H9 (cell line): ENCODE measurements around the gene RAB17. TPM values are rescaled to one million over a fixed set of nuclear protein-coding genes. Genes with fewer than 3 reads are reported as not detected.

Experiments used
- DNase-seq: peaks from one replicate; pipeline ENCODE4 v3.0.0-alpha.2; 2017
- H2AFZ ChIP-seq: one replicate; pipeline ENCODE4 v1.6.1; 2013; ENCODE audit warnings: mild to moderate bottlenecking, low read length, control low read depth, moderate library complexity
- H2AK5ac ChIP-seq: 2 replicates; pipeline ENCODE4 v1.6.1; 2013; ENCODE audit warnings: low read length, control low read depth, mixed read lengths; ENCODE audit not compliant: insufficient read length
- H2BK120ac ChIP-seq: one replicate; pipeline ENCODE4 v1.6.1; 2013; ENCODE audit warnings: low read depth, mild to moderate bottlenecking, low read length, control low read depth, inconsistent platforms; ENCODE audit not compliant: poor library complexity, severe bottlenecking
- H2BK12ac ChIP-seq: 2 replicates; pipeline ENCODE4 v1.6.1; 2013; ENCODE audit warnings: low read length, control low read depth, mixed read lengths, low read depth; ENCODE audit not compliant: insufficient read length
- H2BK15ac ChIP-seq: 2 replicates; pipeline ENCODE4 v1.6.1; 2013; ENCODE audit warnings: low read depth, low read length, control low read depth
- H2BK20ac ChIP-seq: one replicate; pipeline ENCODE4 v1.6.1; 2013; ENCODE audit warnings: low read depth, mild to moderate bottlenecking, low read length, control low read depth, inconsistent platforms; ENCODE audit not compliant: poor library complexity, severe bottlenecking
- H2BK5ac ChIP-seq: 2 replicates; pipeline ENCODE4 v1.6.1; 2013; ENCODE audit warnings: low read length, control low read depth, mixed read lengths; ENCODE audit not compliant: insufficient read length
- H3K14ac ChIP-seq: 2 replicates; pipeline ENCODE4 v1.6.1; 2013; ENCODE audit warnings: low read length, control low read depth; ENCODE audit not compliant: insufficient read depth
- H3K18ac ChIP-seq: 2 replicates; pipeline ENCODE4 v1.6.1; 2013; ENCODE audit warnings: low read depth, mild to moderate bottlenecking, mixed read lengths, low read length, control low read depth; ENCODE audit not compliant: insufficient read length
- H3K23ac ChIP-seq: 2 replicates; pipeline ENCODE4 v1.6.1; 2013; ENCODE audit warnings: low read length, control low read depth, mixed read lengths, low read depth; ENCODE audit not compliant: insufficient read length
- H3K23me2 ChIP-seq: 2 replicates; pipeline ENCODE4 v1.6.1; 2013; ENCODE audit warnings: low read depth, mild to moderate bottlenecking, mixed read lengths, low read length, control low read depth; ENCODE audit not compliant: insufficient read length, poor library complexity, severe bottlenecking
- H3K27ac ChIP-seq: 2 replicates; pipeline ENCODE4 v1.5.1; 2013; ENCODE audit warnings: low read length, control low read depth, mixed read lengths, low read depth; ENCODE audit not compliant: insufficient read length
- H3K27me3 ChIP-seq: 2 replicates; pipeline ENCODE4 v1.6.1; 2013; ENCODE audit warnings: low read length, control low read depth, inconsistent platforms; ENCODE audit not compliant: insufficient read depth
- H3K4ac ChIP-seq: 2 replicates; pipeline ENCODE4 v1.6.1; 2013; ENCODE audit warnings: low read depth, mild to moderate bottlenecking, control low read depth, inconsistent platforms, low read length, moderate library complexity
- H3K4me1 ChIP-seq: 2 replicates; pipeline ENCODE4 v1.6.1; 2013; ENCODE audit warnings: low read length, control low read depth, inconsistent platforms; ENCODE audit not compliant: insufficient read depth
- H3K4me2 ChIP-seq: 2 replicates; pipeline ENCODE4 v1.6.1; 2013; ENCODE audit warnings: low read length, control low read depth, mixed read lengths; ENCODE audit not compliant: insufficient read length, insufficient read depth
- H3K56ac ChIP-seq: 2 replicates; pipeline ENCODE4 v1.6.1; 2013; ENCODE audit warnings: low read depth, mild to moderate bottlenecking, mixed read lengths, low read length, control low read depth; ENCODE audit not compliant: insufficient read length
- H3K79me1 ChIP-seq: 2 replicates; pipeline ENCODE4 v1.6.1; 2013; ENCODE audit warnings: low read depth, mild to moderate bottlenecking, moderate library complexity, low read length, control low read depth, inconsistent platforms; ENCODE audit not compliant: insufficient read depth, poor library complexity, severe bottlenecking
- H3K79me2 ChIP-seq: 2 replicates; pipeline ENCODE4 v1.6.1; 2013; ENCODE audit warnings: low read length, control low read depth, inconsistent platforms; ENCODE audit not compliant: insufficient read depth
- H3K9ac ChIP-seq: 2 replicates; pipeline ENCODE4 v1.6.1; 2013; ENCODE audit warnings: low read length, control low read depth, mixed read lengths; ENCODE audit not compliant: insufficient read length; ENCODE audit errors: extremely low read depth
- H3K9me3 ChIP-seq: one replicate; pipeline ENCODE4 v1.6.1; 2013; ENCODE audit warnings: low read depth, low read length, inconsistent platforms; ENCODE audit not compliant: control insufficient read depth
- H3T11ph ChIP-seq: one replicate; pipeline ENCODE4 v1.6.1; 2013; ENCODE audit warnings: mild to moderate bottlenecking, low read length, control low read depth, inconsistent platforms
- H4K20me1 ChIP-seq: one replicate; pipeline ENCODE4 v1.6.1; 2013; ENCODE audit not compliant: control insufficient read depth, insufficient read length, insufficient read depth
- H4K5ac ChIP-seq: 2 replicates; pipeline ENCODE4 v1.6.1; 2013; ENCODE audit warnings: low read depth, mild to moderate bottlenecking, mixed read lengths, low read length, control low read depth; ENCODE audit not compliant: insufficient read length
- H4K8ac ChIP-seq: replicated peaks from 2 replicates; pipeline ENCODE4 v1.6.1; 2013; ENCODE audit warnings: low read length, control low read depth, mixed read lengths, low read depth; ENCODE audit not compliant: insufficient read length
- H4K91ac ChIP-seq: 2 replicates; pipeline ENCODE4 v1.6.1; 2013; ENCODE audit warnings: low read depth, mild to moderate bottlenecking, moderate library complexity, mixed read lengths, low read length, control low read depth; ENCODE audit not compliant: insufficient read length
- H3K27ac Mint-ChIP-seq, 3 experiments: 2 replicates in 2 of 3; 3 replicates in 1 of 3; pipeline ENCODE4 v1.8.0; 2020 to 2021; ENCODE audit warnings: mixed read lengths in 3 of 3, mild to moderate bottlenecking in 1 of 3, moderate library complexity in 1 of 3
- H3K27me3 Mint-ChIP-seq: 2 replicates; pipeline ENCODE4 v1.8.0; 2021; ENCODE audit warnings: low read depth, mild to moderate bottlenecking, moderate library complexity, mixed read lengths
- H3K36me3 Mint-ChIP-seq, 3 experiments: 2 replicates in 2 of 3; 3 replicates in 1 of 3; pipeline ENCODE4 v1.8.0; 2020 to 2021; ENCODE audit warnings: low read depth in 3 of 3, mixed read lengths in 3 of 3; ENCODE audit not compliant: insufficient read depth in 1 of 3
- H3K4me1 Mint-ChIP-seq, 2 experiments: 2 replicates each; pipeline ENCODE4 v1.8.0; 2020; ENCODE audit warnings: mixed read lengths in 2 of 2
- H3K4me3 Mint-ChIP-seq, 2 experiments: 2 replicates in 1 of 2; 3 replicates in 1 of 2; pipeline ENCODE4 v1.8.0; 2020 to 2021; ENCODE audit warnings: mild to moderate bottlenecking in 2 of 2, mixed read lengths in 2 of 2, moderate library complexity in 1 of 2
- H3K9me3 Mint-ChIP-seq, 2 experiments: 2 replicates in 1 of 2; 3 replicates in 1 of 2; pipeline ENCODE4 v1.8.0; 2020; ENCODE audit warnings: mild to moderate bottlenecking in 2 of 2, mixed read lengths in 2 of 2, moderate library complexity in 1 of 2
- CTCF ChIP-seq: fragments of 200-600 bp; sonication (generic); conservative IDR thresholded peaks from 3 replicates; pipeline ENCODE4 v1.8.0; 2021; ENCODE audit warnings: antibody characterized with exemption, mild to moderate bottlenecking
- WGBS: extraction: QIAGEN DNeasy Blood & Tissue Kit; methylation state at CpG from one replicate; pipeline ENCODE4 v1.1.7; 2013; ENCODE audit warnings: missing lambda C conversion rate, low lambda C conversion rate, mixed read lengths; ENCODE audit not compliant: insufficient read length; ENCODE audit errors: extremely low coverage; 5-methylcytosine and 5-hydroxymethylcytosine counted together
- total RNA-seq: library from RNA; stranded (reverse); gene quantifications from 2 replicates; pipeline ENCODE4 v1.2.1, GENCODE V29; 2021

Gene RAB17
- total RNA-seq, 1 experiment from 2014 or later, result 31.9 TPM

- H3K14ac ChIP-seq, result no peak overlapping the region
These were observed 62.8 kb downstream of the RAB17 start for GRCh38 chr2:237527766-237528165.

More at GRCh38 chr2:237527766-237528165, 62.8 kb downstream of the RAB17 start:
- Histone ChIP-seq H2BK20ac (no peak overlapping the region), H3K4me1 (no peaks in the 10 kb centered on the region), H2BK120ac (no peak overlapping the region), H3K23ac (no peak overlapping the region), H2BK5ac (no peak overlapping the region), H3K27me3 (no peaks in the 10 kb centered on the region), H3K27ac (no peak overlapping the region), H2BK12ac (no peak overlapping the region), H4K8ac (no peak overlapping the region), H2AK5ac (no peak overlapping the region), H3T11ph (no peak overlapping the region), H3K4ac (no peak overlapping the region), H3K9me3 (no peaks in the 10 kb centered on the region), H4K20me1 (no peaks in the 10 kb centered on the region), H4K91ac (no peak overlapping the region), H2AFZ (no peak overlapping the region), H3K56ac (no peak overlapping the region), H3K9ac (no peak overlapping the region), H3K79me1 (no peaks in the 10 kb centered on the region), H3K18ac (no peak overlapping the region), H4K5ac (no peak overlapping the region), H3K23me2 (no peaks in the 10 kb centered on the region), H3K4me2 (no peak overlapping the region), H3K79me2 (no peaks in the 10 kb centered on the region), H2BK15ac (no peak overlapping the region)
- Mint-ChIP-seq H3K27ac (no peak overlapping the region), H3K27me3 (peaks cover 11% of the 10 kb centered on the region), H3K9me3 (no peaks in the 10 kb centered on the region), H3K4me1 (peaks cover 6 to 10% of the 10 kb centered on the region in 2 experiments), H3K36me3 (no peaks in the 10 kb centered on the region; a peak in 2 of 7 replicates), H3K4me3 (no peak overlapping the region)
- DNase-seq, result no peak
- WGBS, result no CpG with 5 or more reads among the region's 5 CpGs
- TF ChIP-seq CTCF, result no peak
